GM23338 (cell line): ENCODE measurements around the gene GARS1.

Experiments used
- EZH2 ChIP-seq: fragments of 200-600 bp; sonication (generic); IDR thresholded peaks from one replicate; pipeline ENCODE4 v1.8.0; 2017; ENCODE audit warnings: antibody characterized with exemption, mild to moderate bottlenecking, low read depth; ENCODE audit not compliant: unreplicated experiment
- EZH2phosphoT487 ChIP-seq: fragments of 200-600 bp; sonication (generic); IDR thresholded peaks from one replicate; pipeline ENCODE4 v1.8.1; 2018; ENCODE audit warnings: antibody characterized with exemption; ENCODE audit not compliant: unreplicated experiment
- POLR2AphosphoS5 ChIP-seq: IDR thresholded peaks from 2 replicates; pipeline ENCODE4 v1.6.1; 2016; ENCODE audit warnings: antibody characterized with exemption, low read depth
- REST ChIP-seq: IDR thresholded peaks from one replicate; pipeline ENCODE4 v1.6.1; 2018; ENCODE audit warnings: antibody characterized with exemption; ENCODE audit not compliant: unreplicated experiment
- ZNF114 ChIP-seq: fragments of 250-450 bp; sonication (Bioruptor Pico); IDR thresholded peaks from 2 replicates; pipeline ENCODE4 v1.5.0; 2020; ENCODE audit warnings: mild to moderate bottlenecking, moderate library complexity
- TF ChIP-seq, protein P1 (sequence below), 2 experiments: fragments of 200-600 bp in 1 of 2; sonication (generic) in 1 of 2; conservative IDR thresholded peaks; 2 replicates each; pipeline versions ENCODE4 v1.5.1 to v1.6.1; 2016 to 2017; ENCODE audit warnings: antibody characterized with exemption in 2 of 2, low read depth in 2 of 2, mild to moderate bottlenecking in 2 of 2, moderate library complexity in 1 of 2

GRCh38 chr7:30655096-30655970 lies 60.7 kb downstream of the GARS1 start:
- TF ChIP-seq, protein P1, sequence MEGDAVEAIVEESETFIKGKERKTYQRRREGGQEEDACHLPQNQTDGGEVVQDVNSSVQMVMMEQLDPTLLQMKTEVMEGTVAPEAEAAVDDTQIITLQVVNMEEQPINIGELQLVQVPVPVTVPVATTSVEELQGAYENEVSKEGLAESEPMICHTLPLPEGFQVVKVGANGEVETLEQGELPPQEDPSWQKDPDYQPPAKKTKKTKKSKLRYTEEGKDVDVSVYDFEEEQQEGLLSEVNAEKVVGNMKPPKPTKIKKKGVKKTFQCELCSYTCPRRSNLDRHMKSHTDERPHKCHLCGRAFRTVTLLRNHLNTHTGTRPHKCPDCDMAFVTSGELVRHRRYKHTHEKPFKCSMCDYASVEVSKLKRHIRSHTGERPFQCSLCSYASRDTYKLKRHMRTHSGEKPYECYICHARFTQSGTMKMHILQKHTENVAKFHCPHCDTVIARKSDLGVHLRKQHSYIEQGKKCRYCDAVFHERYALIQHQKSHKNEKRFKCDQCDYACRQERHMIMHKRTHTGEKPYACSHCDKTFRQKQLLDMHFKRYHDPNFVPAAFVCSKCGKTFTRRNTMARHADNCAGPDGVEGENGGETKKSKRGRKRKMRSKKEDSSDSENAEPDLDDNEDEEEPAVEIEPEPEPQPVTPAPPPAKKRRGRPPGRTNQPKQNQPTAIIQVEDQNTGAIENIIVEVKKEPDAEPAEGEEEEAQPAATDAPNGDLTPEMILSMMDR (conservative IDR thresholded peaks at IDR 0.05; ENCODE audit: low read depth in 2 of 2): no peak
- TF ChIP-seq ZNF114 (CRISPR knock-in tag): no peak
- TF ChIP-seq REST: no peak
- no peak for TF ChIP-seq EZH2
- no peak for TF ChIP-seq POLR2AphosphoS5
- TF ChIP-seq EZH2phosphoT487: no peak
